ENCODE results near the gene PPM1H.

GRCh38 chr12:62632411-62632918 lies 302.5 kb downstream of the PPM1H start:
- no peak for TF ChIP-seq POLR2A (IDR thresholded peaks at IDR 0.05; ENCODE audit: low read length)
- no peak for TF ChIP-seq GATA1 (IDR thresholded peaks at IDR 0.05; ENCODE audit: low read depth, low read length)
